ENCODE measurements around the gene TCHP. TPM values are rescaled to one million over a fixed set of nuclear protein-coding genes. Genes with fewer than 3 reads are reported as not detected.

Gene TCHP
- total RNA-seq, 1 donor from 2014 or later, result 9.8 TPM

DNA sequence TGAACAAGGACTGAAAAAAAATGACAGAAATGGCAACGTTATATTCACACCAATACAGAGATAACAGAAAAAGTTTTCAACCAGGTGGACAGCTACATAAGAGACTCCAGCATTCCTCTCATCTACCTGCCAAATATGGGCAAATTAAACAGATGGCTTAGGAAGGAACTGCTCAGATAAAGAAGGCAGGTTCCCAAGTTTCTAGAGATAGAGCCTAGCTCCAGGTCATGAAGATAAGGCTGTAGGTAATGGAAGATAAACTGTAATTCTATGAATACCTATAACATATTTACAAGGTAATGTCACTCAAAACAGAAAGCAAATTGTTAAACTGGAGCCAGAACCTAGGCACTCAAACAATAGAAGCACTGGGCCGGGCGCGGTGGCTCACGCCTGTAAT lies 53.6 kb downstream of the TCHP start:
- no peak for DNase-seq (ENCODE audit: low spot score)
- TF ChIP-seq, protein P1, sequence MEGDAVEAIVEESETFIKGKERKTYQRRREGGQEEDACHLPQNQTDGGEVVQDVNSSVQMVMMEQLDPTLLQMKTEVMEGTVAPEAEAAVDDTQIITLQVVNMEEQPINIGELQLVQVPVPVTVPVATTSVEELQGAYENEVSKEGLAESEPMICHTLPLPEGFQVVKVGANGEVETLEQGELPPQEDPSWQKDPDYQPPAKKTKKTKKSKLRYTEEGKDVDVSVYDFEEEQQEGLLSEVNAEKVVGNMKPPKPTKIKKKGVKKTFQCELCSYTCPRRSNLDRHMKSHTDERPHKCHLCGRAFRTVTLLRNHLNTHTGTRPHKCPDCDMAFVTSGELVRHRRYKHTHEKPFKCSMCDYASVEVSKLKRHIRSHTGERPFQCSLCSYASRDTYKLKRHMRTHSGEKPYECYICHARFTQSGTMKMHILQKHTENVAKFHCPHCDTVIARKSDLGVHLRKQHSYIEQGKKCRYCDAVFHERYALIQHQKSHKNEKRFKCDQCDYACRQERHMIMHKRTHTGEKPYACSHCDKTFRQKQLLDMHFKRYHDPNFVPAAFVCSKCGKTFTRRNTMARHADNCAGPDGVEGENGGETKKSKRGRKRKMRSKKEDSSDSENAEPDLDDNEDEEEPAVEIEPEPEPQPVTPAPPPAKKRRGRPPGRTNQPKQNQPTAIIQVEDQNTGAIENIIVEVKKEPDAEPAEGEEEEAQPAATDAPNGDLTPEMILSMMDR (IDR thresholded peaks at IDR 0.05), result no peak
- H3K27ac Mint-ChIP-seq (ENCODE audit: unreplicated experiment), result no peak overlapping the region
- no peaks in the 10 kb centered on the region for H3K9me3 Mint-ChIP-seq (ENCODE audit: low read depth)
- peaks cover 18% of the 10 kb centered on the region for H3K36me3 Mint-ChIP-seq (ENCODE audit: low read depth)
- H3K27me3 Mint-ChIP-seq (ENCODE audit: low read depth), result no peaks in the 10 kb centered on the region
- H3K4me1 Mint-ChIP-seq (ENCODE audit: low read depth), result peaks cover 48% of the 10 kb centered on the region
- H3K4me3 Mint-ChIP-seq (ENCODE audit: unreplicated experiment), result no peak overlapping the region

DNA sequence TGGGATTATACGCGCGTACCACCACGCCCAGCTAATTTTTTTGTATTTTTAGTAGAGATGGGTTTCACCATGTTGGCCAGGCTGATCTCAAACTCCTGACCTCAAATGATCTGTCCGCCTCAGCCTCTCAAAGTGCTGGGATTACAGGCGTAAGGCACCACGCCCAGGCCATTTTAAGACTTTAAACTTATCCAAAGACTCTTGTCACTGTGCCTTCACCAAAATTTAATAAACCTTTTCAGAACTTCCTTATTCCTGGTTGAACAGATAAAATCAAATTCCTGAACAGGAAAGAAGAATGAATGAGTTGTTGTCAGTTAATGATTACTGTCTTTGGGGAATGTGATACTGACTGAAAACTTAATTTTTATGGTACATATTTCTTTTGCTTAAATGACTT lies 58.3 kb downstream of the TCHP start:
- no peak for DNase-seq (ENCODE audit: low spot score)
- Mint-ChIP-seq H3K27ac (ENCODE audit: unreplicated experiment) (no peak overlapping the region), H3K4me3 (ENCODE audit: unreplicated experiment) (no peak overlapping the region), H3K9me3 (ENCODE audit: low read depth) (no peaks in the 10 kb centered on the region), H3K27me3 (ENCODE audit: low read depth) (no peaks in the 10 kb centered on the region), H3K4me1 (ENCODE audit: low read depth) (peaks cover 2% of the 10 kb centered on the region), H3K36me3 (ENCODE audit: low read depth) (peaks cover 15% of the 10 kb centered on the region)
- TF ChIP-seq, protein P1 (IDR thresholded peaks at IDR 0.05), result no peak

DNA sequence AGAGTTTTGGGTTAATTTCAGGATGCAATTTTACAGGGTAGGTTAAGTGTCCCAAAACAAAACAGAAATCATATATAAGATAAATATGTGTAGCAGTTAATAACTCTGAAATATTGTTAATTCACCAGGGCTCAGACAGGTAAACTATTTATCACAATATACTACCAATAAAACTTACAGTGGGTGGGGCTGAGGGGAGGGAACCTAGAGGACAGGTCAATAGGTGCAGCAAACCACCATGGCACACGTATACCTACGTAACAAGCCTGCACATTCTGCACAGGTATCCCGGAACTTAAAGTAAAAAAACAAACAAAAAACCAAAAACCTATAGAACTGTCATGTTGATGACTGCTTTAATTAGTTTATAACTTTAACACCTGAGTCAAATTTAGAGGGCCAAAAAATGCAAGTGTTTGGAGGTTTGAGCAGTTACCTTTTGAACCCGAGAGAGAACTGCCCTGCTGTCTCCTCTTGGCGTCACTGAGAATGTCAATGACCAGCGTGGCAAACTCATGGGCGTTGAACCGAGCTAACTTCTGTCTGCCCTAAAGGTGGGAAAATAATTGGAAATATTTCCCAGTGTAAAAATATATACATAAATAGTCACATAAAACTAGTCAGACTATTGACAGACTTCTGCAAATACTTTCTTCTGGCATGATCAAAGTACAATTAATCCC lies 59.5 kb downstream of the TCHP start:
- Mint-ChIP-seq H3K4me3 (ENCODE audit: unreplicated experiment) (no peak overlapping the region), H3K27me3 (ENCODE audit: low read depth) (no peaks in the 10 kb centered on the region), H3K36me3 (ENCODE audit: low read depth) (peaks cover 15% of the 10 kb centered on the region), H3K4me1 (ENCODE audit: low read depth) (no peaks in the 10 kb centered on the region), H3K9me3 (ENCODE audit: low read depth) (no peaks in the 10 kb centered on the region), H3K27ac (ENCODE audit: unreplicated experiment) (no peak overlapping the region)
- DNase-seq (ENCODE audit: low spot score), result no peak
- TF ChIP-seq, protein P1 (IDR thresholded peaks at IDR 0.05), result no peak

DNA sequence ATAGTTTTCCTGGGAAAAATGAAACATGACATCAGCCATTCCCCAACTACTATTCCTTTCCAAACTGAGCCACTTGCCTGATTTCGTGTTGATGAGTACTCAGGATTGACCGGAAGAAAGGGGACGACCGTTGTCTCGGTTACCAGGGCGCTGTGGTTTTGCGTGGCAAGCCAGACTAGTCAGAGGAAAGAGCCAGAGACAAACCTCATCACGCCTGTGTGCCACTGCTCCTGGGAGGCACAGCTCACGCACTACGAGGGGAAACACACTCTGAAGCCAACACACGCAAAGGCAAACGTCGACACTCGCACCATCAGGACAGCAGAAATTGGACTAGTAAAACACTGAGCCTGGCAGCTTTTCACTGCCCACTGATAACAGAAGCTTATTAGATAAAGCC lies 61.1 kb downstream of the TCHP start:
- H3K4me1 Mint-ChIP-seq (ENCODE audit: low read depth), result no peaks in the 10 kb centered on the region
- H3K36me3 Mint-ChIP-seq (ENCODE audit: low read depth), result peaks cover 22% of the 10 kb centered on the region
- DNase-seq (ENCODE audit: low spot score), result no peak
- no peak overlapping the region for H3K27ac Mint-ChIP-seq (ENCODE audit: unreplicated experiment)
- H3K27me3 Mint-ChIP-seq (ENCODE audit: low read depth), result no peaks in the 10 kb centered on the region
- no peaks in the 10 kb centered on the region for H3K9me3 Mint-ChIP-seq (ENCODE audit: low read depth)
- TF ChIP-seq, protein P1 (IDR thresholded peaks at IDR 0.05), result no peak
- no peak overlapping the region for H3K4me3 Mint-ChIP-seq (ENCODE audit: unreplicated experiment)

DNA sequence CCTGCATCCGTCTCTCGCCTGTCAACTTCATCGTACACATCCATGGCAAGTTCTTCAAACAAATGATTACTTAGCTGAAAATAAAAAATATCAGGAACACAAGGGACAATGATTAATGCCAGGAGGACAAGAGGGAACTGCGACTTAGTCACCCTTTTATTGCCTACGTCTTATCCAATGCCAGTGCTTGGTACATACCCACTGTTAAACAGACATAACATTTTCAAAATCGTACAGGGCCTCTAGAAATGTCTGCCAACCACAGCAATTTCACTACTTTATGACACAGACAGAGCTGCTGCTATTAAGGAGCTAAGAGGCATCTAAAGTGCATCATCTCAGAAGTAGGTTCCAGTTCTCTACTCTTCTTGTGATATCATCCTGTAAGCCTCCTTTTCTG lies 61.5 kb downstream of the TCHP start:
- H3K4me3 Mint-ChIP-seq (ENCODE audit: unreplicated experiment), result no peak overlapping the region
- no peak for DNase-seq (ENCODE audit: low spot score)

More for the DNA sequence above, 61.5 kb downstream of the TCHP start:
- no peaks in the 10 kb centered on the region for H3K4me1 Mint-ChIP-seq (ENCODE audit: low read depth)
- TF ChIP-seq, protein P1 (IDR thresholded peaks at IDR 0.05), result no peak
- H3K36me3 Mint-ChIP-seq (ENCODE audit: low read depth), result peaks cover 24% of the 10 kb centered on the region
- no peaks in the 10 kb centered on the region for H3K27me3 Mint-ChIP-seq (ENCODE audit: low read depth)
- H3K27ac Mint-ChIP-seq (ENCODE audit: unreplicated experiment), result no peak overlapping the region
- H3K9me3 Mint-ChIP-seq (ENCODE audit: low read depth), result no peaks in the 10 kb centered on the region

Data from chondrocyte (in vitro differentiated cells).